Measurements from ENCODE around the gene DOK6.

DNA sequence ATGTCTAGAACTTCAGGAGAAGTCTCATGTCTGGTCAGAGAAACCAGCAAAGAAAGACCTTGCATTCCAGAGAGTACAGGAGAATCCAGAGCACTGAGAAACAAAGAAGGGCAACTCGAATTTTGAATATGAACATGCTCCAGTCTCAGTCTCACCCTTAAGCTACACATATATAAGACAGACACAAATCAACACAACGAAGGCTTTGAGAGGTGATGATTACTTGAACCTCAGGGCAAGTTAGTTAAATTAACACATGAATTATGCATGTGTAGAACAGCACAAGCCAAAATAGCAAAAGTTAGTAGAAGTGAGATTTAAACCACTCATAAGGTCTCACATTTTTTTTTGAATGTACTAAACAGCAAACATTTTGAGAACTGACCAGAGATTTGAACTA is 29.0 kb upstream of the DOK6 start:
- TF ChIP-seq CTCF (IDR thresholded peaks at IDR 0.05) = no peak
- no peak for TF ChIP-seq POLR2A (IDR thresholded peaks at IDR 0.05)
